Hepatocyte (in vitro differentiated cells): Measurements from ENCODE around the gene ZMYND19. TPM values are rescaled to one million over a fixed set of nuclear protein-coding genes. Genes with fewer than 3 reads are reported as not detected.

Experiments used
- DNase-seq: peaks from one replicate; pipeline ENCODE4 v3.0.0-alpha.2; 2016; ENCODE audit warnings: low spot score
- H2AFZ ChIP-seq: fragments of 200-600 bp; sonication (generic); 2 replicates; pipeline ENCODE4 v1.6.0; 2016; ENCODE audit warnings: antibody characterized with exemption, mild to moderate bottlenecking
- H3K27ac ChIP-seq: fragments of 200-600 bp; sonication (generic); 2 replicates; pipeline ENCODE4 v1.5.1; 2016; ENCODE audit warnings: mild to moderate bottlenecking
- H3K27me3 ChIP-seq: fragments of 200-600 bp; sonication (generic); 2 replicates; pipeline ENCODE4 v1.6.1; 2016
- H3K36me3 ChIP-seq: fragments of 200-600 bp; sonication (generic); replicated peaks from 2 replicates; pipeline ENCODE4 v1.5.1; 2016; ENCODE audit warnings: low read depth; ENCODE audit not compliant: insufficient read depth
- H3K4me1 ChIP-seq: fragments of 200-600 bp; sonication (generic); 2 replicates; pipeline ENCODE4 v1.5.1; 2016; ENCODE audit warnings: mild to moderate bottlenecking, moderate library complexity; ENCODE audit not compliant: insufficient read depth
- H3K4me2 ChIP-seq: fragments of 200-600 bp; sonication (generic); 2 replicates; pipeline ENCODE4 v1.6.0; 2016
- H3K4me3 ChIP-seq: fragments of 200-600 bp; sonication (generic); 2 replicates; pipeline ENCODE4 v1.5.1; 2016; ENCODE audit warnings: mild to moderate bottlenecking
- H3K79me2 ChIP-seq: fragments of 200-600 bp; sonication (generic); 2 replicates; pipeline ENCODE4 v1.6.0; 2017; ENCODE audit warnings: mild to moderate bottlenecking
- H3K9me2 ChIP-seq: fragments of 200-600 bp; sonication (generic); replicated peaks from 2 replicates; pipeline ENCODE4 v1.6.0; 2017; ENCODE audit warnings: mild to moderate bottlenecking; ENCODE audit not compliant: insufficient read depth
- H3K9me3 ChIP-seq: fragments of 200-600 bp; sonication (generic); 2 replicates; pipeline ENCODE4 v1.5.1; 2016; ENCODE audit warnings: low read depth, mild to moderate bottlenecking
- H4K20me1 ChIP-seq: fragments of 200-600 bp; sonication (generic); 2 replicates; pipeline ENCODE4 v1.6.0; 2016; ENCODE audit warnings: mild to moderate bottlenecking; ENCODE audit not compliant: insufficient read depth, poor library complexity, severe bottlenecking
- EZH2 ChIP-seq: fragments of 200-600 bp; sonication (generic); IDR thresholded peaks from 2 replicates; pipeline ENCODE4 v1.6.1; 2016; ENCODE audit warnings: antibody characterized with exemption, mild to moderate bottlenecking, borderline replicate concordance
- EZH2phosphoT487 ChIP-seq: fragments of 200-600 bp; sonication (generic); IDR thresholded peaks from one replicate; pipeline ENCODE4 v1.6.1; 2018; ENCODE audit warnings: antibody characterized with exemption, mild to moderate bottlenecking, low read depth, moderate library complexity; ENCODE audit not compliant: unreplicated experiment, severe bottlenecking
- WGBS: methylation state at CpG from one replicate; pipeline ENCODE4 v1.1.6; 2016; ENCODE audit warnings: low lambda C conversion rate; ENCODE audit errors: missing lambda C conversion rate; 5-methylcytosine and 5-hydroxymethylcytosine counted together
- polyA plus RNA-seq: library from polyadenylated mRNA; unstranded; fragments of >200 nt; fragmentation: Nextera tagmentation; extraction: Ambion mirVana; gene quantifications from 2 replicates; pipeline ENCODE4 v1.2.1, GENCODE V29; 2016
- total RNA-seq: library from RNA; depleted of rRNA; stranded (reverse); fragments of >200 nt; gene quantifications from 2 replicates; pipeline ENCODE4 v1.2.3, GENCODE V29; 2014
- TF ChIP-seq, protein P1 (sequence below): fragments of 200-600 bp; sonication (generic); IDR thresholded peaks from 2 replicates; pipeline ENCODE4 v1.5.1; 2016; ENCODE audit warnings: antibody characterized with exemption, mild to moderate bottlenecking; ENCODE audit not compliant: poor library complexity

Gene ZMYND19
- total and polyA plus RNA-seq, 2 experiments from 2014 or later, result 20.4 to 46.9 TPM

DNA sequence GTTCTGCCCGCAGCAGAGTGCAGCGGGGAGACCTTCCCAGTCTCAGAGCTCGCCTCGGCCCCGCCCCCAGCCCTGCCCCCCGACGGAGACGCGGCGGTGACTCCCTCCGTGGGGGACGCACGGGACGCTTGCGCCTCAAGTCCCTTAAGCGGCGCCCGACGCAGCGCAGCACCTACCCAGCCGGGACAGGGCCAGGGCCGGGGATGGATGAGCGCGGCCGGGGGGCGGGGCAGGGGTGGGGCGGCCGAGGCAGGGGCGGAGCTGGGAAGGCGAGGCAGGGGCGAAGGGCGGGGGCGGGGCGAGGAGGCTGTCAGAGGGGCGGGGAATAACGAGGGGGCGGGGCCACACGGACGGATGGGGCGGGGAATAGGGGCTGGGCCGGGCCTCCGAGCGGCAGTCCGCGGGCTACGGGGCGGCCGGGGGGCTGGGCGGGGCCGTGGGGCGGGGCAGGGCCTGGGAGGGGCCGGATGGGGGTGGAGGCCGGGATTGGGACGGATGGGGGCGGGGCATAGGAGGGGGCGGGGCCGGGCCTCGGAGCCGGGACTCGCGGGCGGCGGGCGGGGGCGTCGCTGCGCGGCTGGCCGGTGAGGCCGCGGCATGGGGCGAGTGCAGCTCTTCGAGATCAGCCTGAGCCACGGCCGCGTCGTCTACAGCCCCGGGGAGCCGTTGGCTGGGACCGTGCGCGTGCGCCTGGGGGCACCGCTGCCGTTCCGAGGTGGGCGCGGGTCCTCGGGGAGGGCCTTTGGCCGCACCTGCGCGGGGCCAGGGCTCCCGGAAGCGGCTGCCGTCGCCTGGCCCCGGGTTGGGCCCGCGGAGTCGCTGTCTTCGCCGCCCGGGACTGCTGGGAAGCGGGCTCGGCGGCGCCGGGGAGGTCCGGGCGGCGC is 15.1 kb upstream of the ZMYND19 start, which contains the start of gene ARRDC1:
Gene ARRDC1 (plus strand): TSS at position 566 of the 884 bp plus-strand sequence. CDS start 32 bp downstream, at position 598.
- Histone ChIP-seq H3K27me3 (no peaks in the 10 kb centered on the region), H3K79me2 (peaks cover 39% of the 10 kb centered on the region), H3K4me3 (peak within 1 kb of the TSS; percentile 94), H3K9me3 (no peaks in the 10 kb centered on the region), H2AFZ (peak within 1 kb of the TSS; percentile 4), H3K36me3 (no peaks in the 10 kb centered on the region), H4K20me1 (peaks cover 20% of the 10 kb centered on the region), H3K4me1 (peaks cover 20% of the 10 kb centered on the region), H3K4me2 (peak within 1 kb of the TSS; percentile 96), H3K9me2 (no peaks in the 10 kb centered on the region), H3K27ac (peak within 1 kb of the TSS; percentile 99)
- 1% methylated on average over 15 of the region's 111 CpGs for WGBS
- TF ChIP-seq EZH2phosphoT487 (no peak), EZH2 (no peak)
- TF ChIP-seq, protein P1, sequence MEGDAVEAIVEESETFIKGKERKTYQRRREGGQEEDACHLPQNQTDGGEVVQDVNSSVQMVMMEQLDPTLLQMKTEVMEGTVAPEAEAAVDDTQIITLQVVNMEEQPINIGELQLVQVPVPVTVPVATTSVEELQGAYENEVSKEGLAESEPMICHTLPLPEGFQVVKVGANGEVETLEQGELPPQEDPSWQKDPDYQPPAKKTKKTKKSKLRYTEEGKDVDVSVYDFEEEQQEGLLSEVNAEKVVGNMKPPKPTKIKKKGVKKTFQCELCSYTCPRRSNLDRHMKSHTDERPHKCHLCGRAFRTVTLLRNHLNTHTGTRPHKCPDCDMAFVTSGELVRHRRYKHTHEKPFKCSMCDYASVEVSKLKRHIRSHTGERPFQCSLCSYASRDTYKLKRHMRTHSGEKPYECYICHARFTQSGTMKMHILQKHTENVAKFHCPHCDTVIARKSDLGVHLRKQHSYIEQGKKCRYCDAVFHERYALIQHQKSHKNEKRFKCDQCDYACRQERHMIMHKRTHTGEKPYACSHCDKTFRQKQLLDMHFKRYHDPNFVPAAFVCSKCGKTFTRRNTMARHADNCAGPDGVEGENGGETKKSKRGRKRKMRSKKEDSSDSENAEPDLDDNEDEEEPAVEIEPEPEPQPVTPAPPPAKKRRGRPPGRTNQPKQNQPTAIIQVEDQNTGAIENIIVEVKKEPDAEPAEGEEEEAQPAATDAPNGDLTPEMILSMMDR, result no peak
- peak; percentile 96 for DNase-seq

DNA sequence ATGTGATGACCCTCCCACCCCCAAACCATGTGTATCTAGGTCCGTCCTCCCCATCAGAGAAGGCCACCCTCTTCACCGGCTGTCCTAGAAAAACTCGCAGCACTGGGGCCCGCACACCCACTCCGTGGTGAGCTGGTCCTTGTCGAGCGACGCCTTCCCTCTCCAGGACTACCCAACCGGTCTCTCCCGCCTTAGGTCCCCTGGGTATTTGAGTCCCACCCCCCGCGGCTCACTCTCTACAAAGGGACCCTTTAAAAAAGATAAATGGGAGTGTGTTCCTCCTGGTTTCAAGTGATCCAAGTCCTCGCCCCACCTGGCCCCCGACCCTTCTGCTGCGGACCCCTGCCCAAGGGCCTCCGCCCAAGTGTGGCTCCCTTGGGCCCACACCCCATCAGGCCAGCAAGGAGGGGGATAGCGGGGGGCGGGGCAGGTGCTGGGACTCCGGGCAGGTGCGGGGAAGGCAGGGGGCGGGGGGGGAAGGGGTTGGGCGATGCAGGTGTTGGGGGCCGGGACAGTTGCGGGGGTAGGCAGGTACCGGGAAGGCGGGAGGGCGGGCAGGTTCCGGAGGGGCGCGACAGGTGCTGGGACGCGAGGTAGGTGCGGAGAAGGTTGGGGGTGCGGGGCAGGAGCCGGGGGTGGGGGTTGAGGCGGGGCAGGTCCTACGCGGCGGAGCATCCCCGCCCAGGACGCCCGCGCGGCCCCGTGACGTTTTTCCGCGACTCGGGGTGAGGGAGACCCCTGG is 14.2 kb upstream of the ZMYND19 start:
- Histone ChIP-seq H3K27ac (no peak overlapping the region), H3K9me2 (no peaks in the 10 kb centered on the region), H2AFZ (peak overlapping the region; percentile 4), H3K27me3 (no peaks in the 10 kb centered on the region), H4K20me1 (peaks cover 20% of the 10 kb centered on the region), H3K4me3 (peak overlapping the region; percentile 15), H3K79me2 (peaks cover 31% of the 10 kb centered on the region), H3K4me2 (peak overlapping the region; percentile 81), H3K4me1 (peaks cover 20% of the 10 kb centered on the region), H3K36me3 (no peaks in the 10 kb centered on the region), H3K9me3 (no peaks in the 10 kb centered on the region)
- peak; percentile 34 for DNase-seq
- WGBS, result 36% methylated on average over 21 of the region's 49 CpGs
- TF ChIP-seq, protein P1, result no peak
- TF ChIP-seq EZH2phosphoT487, result no peak
- TF ChIP-seq EZH2, result no peak

DNA sequence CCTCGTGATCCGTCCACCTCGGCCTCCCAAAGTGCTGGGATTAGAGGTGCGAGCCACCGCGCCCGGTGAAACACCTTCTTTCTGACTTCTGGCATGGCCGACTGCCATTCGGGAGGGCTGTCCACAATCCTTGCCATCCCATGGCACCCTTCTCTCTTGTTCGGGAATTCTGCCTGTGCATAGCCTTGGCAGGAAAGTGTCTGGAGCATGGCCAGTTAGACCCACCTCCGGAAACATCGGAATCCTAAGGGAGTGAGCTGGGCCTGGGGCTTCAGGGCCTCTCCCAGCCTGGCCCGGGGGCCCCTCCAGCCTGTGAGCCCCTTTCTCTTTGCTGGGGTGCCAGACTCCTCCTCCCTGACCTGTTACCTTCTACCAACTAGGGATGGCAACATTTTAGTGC is 13.6 kb upstream of the ZMYND19 start:
- H3K4me3 ChIP-seq, result no peak overlapping the region
- peaks cover 20% of the 10 kb centered on the region for H4K20me1 ChIP-seq
- no peak overlapping the region for H3K4me2 ChIP-seq
- peaks cover 25% of the 10 kb centered on the region for H3K79me2 ChIP-seq
- no peak overlapping the region for H2AFZ ChIP-seq
- H3K4me1 ChIP-seq, result peaks cover 20% of the 10 kb centered on the region
- no peaks in the 10 kb centered on the region for H3K27me3 ChIP-seq
- no peaks in the 10 kb centered on the region for H3K9me3 ChIP-seq
- WGBS, result 91% methylated on average over 13 of the region's 13 CpGs
- TF ChIP-seq, protein P1, result no peak
- TF ChIP-seq EZH2 (no peak), EZH2phosphoT487 (no peak)
- DNase-seq, result no peak
- H3K9me2 ChIP-seq, result no peaks in the 10 kb centered on the region
- no peak overlapping the region for H3K27ac ChIP-seq
- no peaks in the 10 kb centered on the region for H3K36me3 ChIP-seq
